M059J (cell line): ENCODE data around the gene PSMD10. TPM values are rescaled to one million over a fixed set of nuclear protein-coding genes. Genes with fewer than 3 reads are reported as not detected.

Source experiments
- DNase-seq: peaks from one replicate; pipeline ENCODE4 v3.0.0-alpha.2; 2012; ENCODE audit warnings: low read depth
- total RNA-seq: library from RNA; depleted of rRNA; stranded (reverse); fragments of >200 nt; shearing (Covaris generic); gene quantifications from 2 replicates; pipeline ENCODE4 v1.2.3, GENCODE V29; 2014; rRNA removed

PSMD10 gene
- 148 and 193 TPM in 2 replicates for total RNA-seq

- peak; percentile 98 for DNase-seq
These were observed at the start of gene PSMD10, which contains the start of gene ATG4A for GRCh38 chrX:108091264-108091877. TSS of gene PSMD10 (minus strand) at chrX:108091542. CDS start at chrX:108091520, 22 bp downstream. TSS of gene ATG4A (plus strand) at chrX:108091778. CDS start at chrX:108091827, 49 bp downstream.

- no peak for DNase-seq
These were observed 47.7 kb upstream of the PSMD10 start for GRCh38 chrX:108138814-108139702.

- DNase-seq: no peak
These were observed 43.4 kb upstream of the PSMD10 start for GRCh38 chrX:108134724-108135123.

GRCh38 chrX:108132876-108133275 lies 41.5 kb upstream of the PSMD10 start:
- no peak for DNase-seq

GRCh38 chrX:108132034-108132433 lies 40.7 kb upstream of the PSMD10 start:
- no peak for DNase-seq

DNA sequence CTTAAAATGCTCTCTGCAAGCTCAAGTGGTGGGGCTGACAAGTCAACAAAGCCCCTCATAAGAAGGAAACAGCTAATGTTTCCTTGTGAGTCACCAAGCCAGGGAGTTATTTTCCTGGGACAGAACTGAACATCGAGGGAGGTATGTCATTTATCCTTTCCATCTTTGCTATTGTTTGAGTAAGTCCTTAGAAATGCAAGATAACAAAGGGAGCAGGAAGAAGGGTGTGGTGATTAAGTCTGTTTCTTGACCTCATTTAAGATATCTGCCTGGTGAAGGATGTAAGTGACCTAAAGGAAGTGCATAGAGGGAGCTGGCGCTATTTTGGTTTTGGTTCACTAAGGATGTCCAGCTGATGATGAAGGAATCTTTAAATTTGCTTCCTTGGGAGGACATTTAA lies 40.1 kb upstream of the PSMD10 start:
- peak; percentile 74 for DNase-seq

DNA sequence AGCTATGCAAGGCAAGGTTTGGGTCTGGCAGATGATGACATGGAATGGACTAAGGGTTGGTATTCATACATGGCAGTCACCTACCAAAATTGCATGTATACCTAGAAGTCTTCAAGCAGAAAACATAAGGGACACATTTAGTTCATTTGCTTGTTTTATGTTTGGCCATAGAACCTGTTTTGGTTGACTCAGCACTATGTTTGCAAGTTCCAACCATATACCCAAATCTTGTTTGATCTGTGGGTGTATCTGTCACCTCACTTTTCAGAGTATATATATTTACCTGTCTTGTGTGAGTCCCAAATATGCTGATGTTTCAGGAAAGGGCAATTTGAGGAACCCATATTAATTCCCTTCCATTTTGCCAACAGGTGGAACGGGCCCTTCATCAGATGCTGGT lies 39.5 kb upstream of the PSMD10 start:
- no peak for DNase-seq

DNA sequence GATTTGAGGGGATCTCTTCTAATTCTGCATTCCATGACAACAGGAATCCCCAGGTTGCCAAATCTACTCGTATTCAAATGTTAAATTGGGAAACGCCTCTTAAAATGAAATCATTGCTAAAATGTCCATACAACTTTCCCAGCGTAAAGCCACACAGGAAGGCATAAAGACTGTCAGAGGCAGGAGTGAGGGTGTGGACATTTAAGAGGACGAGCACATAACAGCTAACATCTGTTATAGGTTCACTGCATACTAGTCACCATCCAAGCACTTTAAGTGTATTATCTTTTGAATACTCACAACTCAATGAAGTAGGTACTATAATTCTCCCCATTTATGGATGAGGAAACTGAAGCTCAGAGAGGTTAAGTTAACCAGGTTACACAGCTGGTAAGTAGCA lies 35.8 kb upstream of the PSMD10 start:
- no peak for DNase-seq

DNA sequence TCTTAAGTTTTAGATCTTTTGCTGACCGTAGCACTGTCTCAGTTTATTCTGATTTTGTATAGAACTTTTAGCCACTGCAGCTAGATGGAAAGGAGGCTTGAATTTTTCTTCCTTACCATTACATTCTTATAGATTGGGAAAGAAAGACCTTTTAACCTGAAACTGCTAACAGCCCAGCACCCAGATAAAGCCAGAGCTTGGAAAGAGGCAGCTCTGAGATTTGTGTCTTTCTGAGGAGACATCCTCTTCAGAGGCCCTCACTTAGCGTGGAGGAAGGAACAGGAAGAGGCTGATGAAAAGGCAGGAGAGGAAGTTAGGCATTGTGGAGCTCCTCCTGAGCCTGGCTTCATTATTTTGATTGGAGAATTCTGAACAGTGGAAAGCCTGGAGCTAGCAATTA lies 35.3 kb upstream of the PSMD10 start:
- no peak for DNase-seq

DNA sequence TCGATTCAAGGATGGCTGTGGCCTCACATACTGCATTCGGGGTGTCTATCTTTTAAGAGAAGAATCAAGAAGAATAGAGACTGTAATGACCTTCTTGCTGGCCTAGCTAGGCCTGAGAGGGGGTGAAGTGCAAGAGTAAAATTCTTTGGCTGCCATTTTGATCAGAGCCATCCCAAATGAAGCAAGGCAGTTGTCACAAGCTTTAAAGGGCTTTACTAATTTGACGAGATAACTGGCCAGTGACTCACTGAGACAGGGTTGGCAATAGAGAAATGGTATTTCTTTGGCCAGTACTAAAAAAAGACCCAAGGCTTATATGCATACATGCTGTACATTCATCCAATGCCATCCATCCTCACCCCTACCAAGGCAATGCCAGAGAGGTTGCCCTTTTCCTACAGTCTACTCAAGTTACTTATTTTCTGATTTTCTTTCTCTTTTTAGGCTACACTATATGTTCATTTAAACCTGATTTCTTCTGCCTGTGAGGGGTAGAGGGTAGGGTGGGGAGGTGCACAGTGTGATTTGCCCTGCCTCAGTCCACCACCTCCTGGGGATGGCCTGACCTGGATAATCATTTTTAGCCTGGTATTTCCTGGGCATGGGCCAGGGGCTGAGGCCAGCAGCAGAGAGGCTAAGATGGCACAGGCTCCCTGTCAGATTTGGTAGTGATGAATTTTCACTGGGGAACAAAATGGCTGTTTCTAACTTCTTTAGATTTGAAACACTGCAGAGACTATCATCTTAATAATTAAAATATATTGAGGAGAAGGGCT lies 32.4 kb upstream of the PSMD10 start:
- peak; percentile 4 for DNase-seq

GRCh38 chrX:108122748-108123147 lies 31.4 kb upstream of the PSMD10 start:
- DNase-seq: peak; percentile 8

- no peak for DNase-seq
These were observed 29.9 kb upstream of the PSMD10 start for GRCh38 chrX:108121291-108121690.

GRCh38 chrX:108117988-108118387 lies 26.6 kb upstream of the PSMD10 start:
- DNase-seq: no peak

- no peak for DNase-seq
These were observed 23.2 kb upstream of the PSMD10 start for GRCh38 chrX:108114541-108114940.

DNA sequence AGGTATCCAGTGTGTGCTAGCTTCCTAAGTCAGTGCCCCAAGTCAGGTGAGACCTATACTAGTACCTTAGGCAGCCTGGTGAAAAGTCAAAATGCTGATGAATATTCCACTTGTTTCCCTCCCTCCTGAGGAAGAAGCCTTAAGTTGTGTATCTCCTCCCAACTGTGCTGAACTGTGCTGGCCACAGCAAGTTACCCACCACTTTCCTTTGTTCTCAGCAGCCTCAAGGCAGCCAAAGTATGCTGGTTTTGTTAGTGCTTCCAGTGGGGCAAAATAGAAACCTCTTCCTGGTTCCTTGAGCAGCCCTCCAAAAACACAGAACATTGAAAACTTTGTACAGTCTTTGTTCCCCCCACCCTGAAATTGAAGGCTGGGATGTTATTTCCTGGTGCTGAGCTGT lies 14.1 kb upstream of the PSMD10 start:
- no peak for DNase-seq

GRCh38 chrX:108097380-108097779 lies 6.0 kb upstream of the PSMD10 start:
- peak; percentile 46 for DNase-seq

GRCh38 chrX:108091878-108092291 lies 543 bp upstream of the PSMD10 start:
- DNase-seq: peak; percentile 34

DNA sequence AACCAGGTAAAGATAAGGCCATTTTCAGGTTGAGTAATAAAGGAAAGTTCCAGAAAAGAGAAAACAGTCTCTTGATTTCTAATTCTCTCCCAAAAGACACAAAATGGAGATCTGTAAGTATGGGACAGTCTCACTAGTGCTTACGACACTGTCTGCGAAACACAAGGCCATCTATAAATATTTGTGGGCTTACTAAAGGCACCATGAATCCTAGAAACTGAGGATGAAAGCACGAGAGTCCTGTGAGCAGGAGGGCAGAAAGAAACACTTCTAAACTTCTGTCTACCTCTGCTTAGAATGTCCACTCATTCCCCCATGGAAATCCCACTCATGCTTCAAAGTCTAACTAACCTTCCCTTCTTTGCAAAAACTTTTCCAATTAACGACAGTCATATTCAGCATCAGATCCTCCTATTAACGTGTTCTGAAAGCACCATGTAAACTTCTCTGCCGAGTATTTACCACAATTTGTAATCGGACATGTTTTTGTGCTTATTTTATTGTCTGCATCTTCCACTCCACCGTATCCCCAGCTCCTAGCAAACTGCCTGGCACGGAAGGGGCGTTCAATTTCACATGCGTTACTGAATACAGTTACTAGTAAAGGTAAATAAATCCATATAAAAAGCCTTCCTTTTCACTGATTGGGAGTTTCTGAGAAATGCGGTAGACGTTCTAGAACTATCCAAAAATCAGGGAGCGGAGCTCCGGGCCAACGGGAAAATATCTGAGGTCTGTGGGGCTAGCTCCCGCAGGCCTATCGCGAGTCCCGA lies 665 bp downstream of the PSMD10 start:
- DNase-seq: peak; percentile 51

DNA sequence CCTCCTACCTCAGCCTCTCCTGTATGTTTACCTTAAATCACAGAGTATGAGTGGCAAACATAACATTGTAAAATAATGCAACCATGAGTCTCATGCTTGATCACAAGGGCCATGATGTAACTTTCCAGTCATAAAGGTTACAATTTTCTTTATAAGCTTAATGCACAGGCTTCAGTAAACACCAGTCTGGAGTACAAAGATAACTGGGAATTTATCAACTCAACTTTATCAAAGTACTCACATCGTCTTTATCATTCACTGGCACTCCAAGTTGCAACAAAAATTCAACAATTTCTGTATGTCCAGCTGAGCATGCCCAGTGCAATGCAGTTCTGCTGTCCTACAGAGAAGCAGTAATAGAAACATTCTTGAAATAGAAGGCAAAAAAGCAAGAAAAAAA lies 2.8 kb downstream of the PSMD10 start:
- no peak for DNase-seq

- no peak for DNase-seq
These were observed 3.5 kb downstream of the PSMD10 start for GRCh38 chrX:108087792-108088191.

DNA sequence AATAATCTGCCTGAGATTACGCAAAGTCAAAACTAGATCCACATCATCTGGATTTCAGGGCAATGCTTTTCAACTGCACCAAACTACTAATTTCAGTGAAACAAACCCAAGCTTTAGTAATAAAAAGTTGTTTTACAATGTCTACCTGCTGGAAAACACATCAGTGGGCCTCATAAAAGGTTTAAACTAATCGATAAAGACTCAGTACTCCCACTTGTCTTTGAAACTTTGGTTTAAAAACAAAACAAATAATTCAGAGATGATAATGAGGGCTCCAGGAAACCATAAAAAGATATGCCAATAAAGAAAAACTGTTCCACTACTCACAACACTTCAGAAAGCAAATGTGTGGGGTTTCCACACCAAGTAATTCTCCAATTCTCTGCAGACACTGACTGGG lies 10.2 kb downstream of the PSMD10 start:
- no peak for DNase-seq
